HG02870 (cell line): ENCODE results near the gene MT2A.

Source experiments
- ATAC-seq: cut with Tn5 transposase; IDR thresholded peaks from one replicate; pipeline ENCODE4 v1.9.1; 2021; ENCODE audit warnings: mild to moderate bottlenecking, moderate library complexity; ENCODE audit not compliant: unreplicated experiment

The MT2A gene

GRCh38 chr16:56636616-56637413, 28.4 kb downstream of the MT2A start:
- no peak for ATAC-seq

- no peak for ATAC-seq
These were observed 29.7 kb downstream of the MT2A start, which contains the start of gene MT1A for GRCh38 chr16:56637814-56638750. TSS of gene MT1A (plus strand) at chr16:56638666. CDS start at chr16:56638739, 73 bp downstream.

- no peak for ATAC-seq
These were observed 30.7 kb downstream of the MT2A start for GRCh38 chr16:56639045-56639444.

GRCh38 chr16:56640076-56640475, 31.7 kb downstream of the MT2A start:
- no peak for ATAC-seq

GRCh38 chr16:56641166-56641565, 32.8 kb downstream of the MT2A start:
- ATAC-seq: no peak

GRCh38 chr16:56643080-56643778, 34.8 kb downstream of the MT2A start:
- ATAC-seq: no peak

GRCh38 chr16:56643833-56644232, 35.4 kb downstream of the MT2A start:
- ATAC-seq: no peak

GRCh38 chr16:56645311-56645710, 36.9 kb downstream of the MT2A start:
- ATAC-seq: no peak

- no peak for ATAC-seq
These were observed 37.5 kb downstream of the MT2A start for GRCh38 chr16:56645838-56646237.

- no peak for ATAC-seq
These were observed 39.5 kb downstream of the MT2A start for GRCh38 chr16:56647641-56648431.

- ATAC-seq: no peak
These were observed 40.9 kb downstream of the MT2A start for GRCh38 chr16:56649271-56649670.

GRCh38 chr16:56649820-56650219, 41.4 kb downstream of the MT2A start:
- no peak for ATAC-seq

- ATAC-seq: no peak
These were observed 43.2 kb downstream of the MT2A start, which contains the start of gene MT1B for GRCh38 chr16:56651586-56651985. TSS of gene MT1B (plus strand) at chr16:56651886. CDS start at chr16:56651954, 68 bp downstream.

- no peak for ATAC-seq
These were observed 44.2 kb downstream of the MT2A start for GRCh38 chr16:56652600-56652999.

GRCh38 chr16:56653218-56653617, 44.8 kb downstream of the MT2A start:
- no peak for ATAC-seq

GRCh38 chr16:56657555-56658326, 49.4 kb downstream of the MT2A start, which contains the start of gene MT1F:
TSS of gene MT1F (plus strand) at chr16:56657959. CDS start at chr16:56658059, 100 bp downstream.
- no peak for ATAC-seq

GRCh38 chr16:56658327-56658875, 50.0 kb downstream of the MT2A start:
- ATAC-seq: no peak
